ENCODE results near the gene TMIGD3. TPM values are rescaled to one million over a fixed set of nuclear protein-coding genes. Genes with fewer than 3 reads are reported as not detected.

TMIGD3 gene
- total RNA-seq, 2 donors from 2014 or later, result not detected

- Mint-ChIP-seq H3K27me3 (no peaks in the 10 kb centered on the region), H3K27ac (peak overlapping the region; percentile 18 to 21), H3K4me3 (no peak overlapping the region), H3K36me3 (peaks cover 30% of the 10 kb centered on the region), H3K4me1 (ENCODE audit: low read depth in 2 of 2) (peaks cover 2 to 10% of the 10 kb centered on the region in 2 donors), H3K9me3 (no peaks in the 10 kb centered on the region)
- no peak for ATAC-seq
- no peak for DNase-seq (ENCODE audit: low spot score)
Measured at GRCh38 chr1:111463029-111463683, 40.3 kb downstream of the TMIGD3 start.

GRCh38 chr1:111462370-111463028 lies 40.9 kb downstream of the TMIGD3 start:
- Mint-ChIP-seq H3K27ac (no peak overlapping the region), H3K27me3 (no peaks in the 10 kb centered on the region), H3K36me3 (peaks cover 36% of the 10 kb centered on the region), H3K4me3 (no peak overlapping the region), H3K9me3 (no peaks in the 10 kb centered on the region), H3K4me1 (ENCODE audit: low read depth in 2 of 2) (peaks cover 2 to 10% of the 10 kb centered on the region in 2 donors)
- ATAC-seq (no peak), DNase-seq (ENCODE audit: low spot score) (no peak)

GRCh38 chr1:111461765-111462164 lies 41.7 kb downstream of the TMIGD3 start:
- H3K4me1 Mint-ChIP-seq (ENCODE audit: low read depth in 2 of 2), result peaks cover 2 to 10% of the 10 kb centered on the region in 2 donors
- H3K27ac Mint-ChIP-seq, result no peak overlapping the region
- ATAC-seq (no peak), DNase-seq (ENCODE audit: low spot score) (no peak)
- peaks cover 37% of the 10 kb centered on the region for H3K36me3 Mint-ChIP-seq
- no peaks in the 10 kb centered on the region for H3K9me3 Mint-ChIP-seq
- H3K27me3 Mint-ChIP-seq, result no peaks in the 10 kb centered on the region
- H3K4me3 Mint-ChIP-seq, result no peak overlapping the region

- no peaks in the 10 kb centered on the region for H3K9me3 Mint-ChIP-seq
- no peak for ATAC-seq
- H3K27ac Mint-ChIP-seq, result peak overlapping the region; percentile 23 to 76
- H3K27me3 Mint-ChIP-seq, result no peaks in the 10 kb centered on the region
- H3K4me3 Mint-ChIP-seq, result peak overlapping the region; percentile 60
- no peak for DNase-seq (ENCODE audit: low spot score)
- peaks cover 35% of the 10 kb centered on the region for H3K36me3 Mint-ChIP-seq
- peaks cover 40 to 41% of the 10 kb centered on the region in 2 donors for H3K4me1 Mint-ChIP-seq (ENCODE audit: low read depth in 2 of 2)
Measured at GRCh38 chr1:111455642-111456031, 47.8 kb downstream of the TMIGD3 start.

- H3K4me1 Mint-ChIP-seq (ENCODE audit: low read depth in 2 of 2), result peaks cover 41 to 47% of the 10 kb centered on the region in 2 donors
- ATAC-seq, result peak in 1 of 2 donors; percentile 78
- H3K27me3 Mint-ChIP-seq, result no peaks in the 10 kb centered on the region
- H3K36me3 Mint-ChIP-seq, result peaks cover 34% of the 10 kb centered on the region
- H3K4me3 Mint-ChIP-seq, result peak overlapping the region; percentile 60
- peak overlapping the region; percentile 23 to 76 for H3K27ac Mint-ChIP-seq
- no peak for DNase-seq (ENCODE audit: low spot score)
- H3K9me3 Mint-ChIP-seq, result no peaks in the 10 kb centered on the region
Measured at GRCh38 chr1:111454859-111455641, 48.4 kb downstream of the TMIGD3 start.

GRCh38 chr1:111453706-111454105 lies 49.7 kb downstream of the TMIGD3 start:
- Mint-ChIP-seq H3K4me1 (ENCODE audit: low read depth in 2 of 2) (peaks cover 51 to 57% of the 10 kb centered on the region in 2 donors), H3K27ac (no peak overlapping the region), H3K27me3 (no peaks in the 10 kb centered on the region), H3K4me3 (no peak overlapping the region), H3K9me3 (no peaks in the 10 kb centered on the region), H3K36me3 (peaks cover 37% of the 10 kb centered on the region)
- DNase-seq (ENCODE audit: low spot score) (no peak), ATAC-seq (no peak)

GRCh38 chr1:111452581-111452980 lies 50.9 kb downstream of the TMIGD3 start:
- Mint-ChIP-seq H3K4me1 (ENCODE audit: low read depth in 2 of 2) (peaks cover 58 to 66% of the 10 kb centered on the region in 2 donors), H3K27me3 (no peaks in the 10 kb centered on the region), H3K36me3 (peaks cover 31% of the 10 kb centered on the region), H3K9me3 (no peaks in the 10 kb centered on the region), H3K27ac (peak overlapping the region in 1 of 2 donors; percentile 100), H3K4me3 (peak overlapping the region; percentile 5)
- DNase-seq (ENCODE audit: low spot score) (no peak), ATAC-seq (no peak)

GRCh38 chr1:111450185-111450584 lies 53.2 kb downstream of the TMIGD3 start:
- no peak for DNase-seq (ENCODE audit: low spot score)
- peaks cover 25% of the 10 kb centered on the region for H3K36me3 Mint-ChIP-seq
- H3K9me3 Mint-ChIP-seq, result no peaks in the 10 kb centered on the region
- no peak for ATAC-seq
- peaks cover 60 to 69% of the 10 kb centered on the region in 2 donors for H3K4me1 Mint-ChIP-seq (ENCODE audit: low read depth in 2 of 2)
- peak overlapping the region; percentile 100 for H3K27ac Mint-ChIP-seq
- H3K4me3 Mint-ChIP-seq, result peak overlapping the region; percentile 100
- no peaks in the 10 kb centered on the region for H3K27me3 Mint-ChIP-seq

GRCh38 chr1:111449703-111450017 lies 53.8 kb downstream of the TMIGD3 start:
- Mint-ChIP-seq H3K27ac (peak overlapping the region; percentile 100), H3K4me1 (ENCODE audit: low read depth in 2 of 2) (peaks cover 56 to 64% of the 10 kb centered on the region in 2 donors), H3K36me3 (peaks cover 25% of the 10 kb centered on the region), H3K9me3 (no peaks in the 10 kb centered on the region), H3K4me3 (peak overlapping the region; percentile 100), H3K27me3 (no peaks in the 10 kb centered on the region)
- ATAC-seq (no peak), DNase-seq (ENCODE audit: low spot score) (no peak)

- H3K9me3 Mint-ChIP-seq, result no peaks in the 10 kb centered on the region
- DNase-seq (ENCODE audit: low spot score) (peak; percentile 95), ATAC-seq (peak; percentile 98 to 99)
- H3K4me3 Mint-ChIP-seq, result peak within 1 kb of the TSS; percentile 100
- H3K4me1 Mint-ChIP-seq (ENCODE audit: low read depth in 2 of 2), result peaks cover 52 to 59% of the 10 kb centered on the region in 2 donors
- H3K36me3 Mint-ChIP-seq, result peaks cover 25% of the 10 kb centered on the region
- no peaks in the 10 kb centered on the region for H3K27me3 Mint-ChIP-seq
- peak within 1 kb of the TSS; percentile 100 for H3K27ac Mint-ChIP-seq
Measured at GRCh38 chr1:111448918-111449702, 54.3 kb downstream of the TMIGD3 start, which contains the start of the genes ATP5PB and WDR77. ATP5PB (plus strand) TSS chr1:111449464; CDS start chr1:111449542, 78 bp downstream. WDR77 (minus strand) TSS chr1:111449256; CDS start chr1:111449169, 87 bp downstream.

GRCh38 chr1:111448482-111448917 lies 54.9 kb downstream of the TMIGD3 start:
- H3K4me1 Mint-ChIP-seq (ENCODE audit: low read depth in 2 of 2), result peaks cover 50 to 56% of the 10 kb centered on the region in 2 donors
- peaks cover 29% of the 10 kb centered on the region for H3K36me3 Mint-ChIP-seq
- DNase-seq (ENCODE audit: low spot score) (no peak), ATAC-seq (peak in 1 of 2 donors; percentile 62)
- peak overlapping the region; percentile 100 for H3K4me3 Mint-ChIP-seq
- H3K27ac Mint-ChIP-seq, result peak overlapping the region; percentile 100
- no peaks in the 10 kb centered on the region for H3K27me3 Mint-ChIP-seq
- H3K9me3 Mint-ChIP-seq, result no peaks in the 10 kb centered on the region

- H3K4me1 Mint-ChIP-seq (ENCODE audit: low read depth in 2 of 2), result peaks cover 44 to 54% of the 10 kb centered on the region in 2 donors
- H3K27ac Mint-ChIP-seq, result peak overlapping the region; percentile 100
Measured at GRCh38 chr1:111446967-111447892, 56.2 kb downstream of the TMIGD3 start.

More at GRCh38 chr1:111446967-111447892, 56.2 kb downstream of the TMIGD3 start:
- ATAC-seq (no peak), DNase-seq (ENCODE audit: low spot score) (no peak)
- Mint-ChIP-seq H3K4me3 (peak overlapping the region; percentile 100), H3K27me3 (no peaks in the 10 kb centered on the region), H3K36me3 (peaks cover 34% of the 10 kb centered on the region), H3K9me3 (no peaks in the 10 kb centered on the region)
